HL-60 (cell line): ENCODE results near the gene SLC27A1.

Experiments used
- POLR2AphosphoS5 ChIP-seq: IDR thresholded peaks from 2 replicates; pipeline ENCODE4 v1.6.1; 2012; ENCODE audit warnings: low read depth
- SPI1 ChIP-seq: IDR thresholded peaks from 2 replicates; pipeline ENCODE4 v1.6.1; 2012; ENCODE audit warnings: low read depth, mild to moderate bottlenecking, borderline replicate concordance
- TF ChIP-seq, protein P1 (sequence below): IDR thresholded peaks from one replicate; pipeline ENCODE4 v1.5.1; 2011; ENCODE audit warnings: low read length, control low read depth, inconsistent platforms; ENCODE audit not compliant: insufficient read depth
- TF ChIP-seq, protein P2 (sequence below): IDR thresholded peaks from 2 replicates; pipeline ENCODE4 v1.6.1; 2012; ENCODE audit warnings: low read depth; ENCODE audit not compliant: insufficient replicate concordance

DNA sequence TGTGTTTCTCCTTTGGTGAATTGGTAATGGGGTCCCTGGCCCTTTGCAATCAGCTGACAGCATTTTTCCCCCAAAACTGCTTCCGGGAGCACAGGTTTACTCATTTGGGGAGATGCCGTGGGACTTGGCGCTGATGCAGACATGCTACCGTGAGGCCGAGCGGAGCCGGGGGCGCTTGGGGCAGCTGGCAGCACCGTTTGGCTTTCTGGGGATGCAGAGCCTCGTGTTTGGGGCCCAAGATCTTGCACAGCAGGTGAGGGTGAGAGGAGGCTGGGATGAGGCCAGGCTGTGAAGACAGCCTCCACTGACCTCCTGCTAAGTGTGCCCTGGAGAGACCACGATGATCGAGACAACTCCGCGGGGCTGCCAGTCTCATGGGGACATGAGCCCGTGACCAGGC is 71.7 kb downstream of the SLC27A1 start:
- TF ChIP-seq, protein P1, sequence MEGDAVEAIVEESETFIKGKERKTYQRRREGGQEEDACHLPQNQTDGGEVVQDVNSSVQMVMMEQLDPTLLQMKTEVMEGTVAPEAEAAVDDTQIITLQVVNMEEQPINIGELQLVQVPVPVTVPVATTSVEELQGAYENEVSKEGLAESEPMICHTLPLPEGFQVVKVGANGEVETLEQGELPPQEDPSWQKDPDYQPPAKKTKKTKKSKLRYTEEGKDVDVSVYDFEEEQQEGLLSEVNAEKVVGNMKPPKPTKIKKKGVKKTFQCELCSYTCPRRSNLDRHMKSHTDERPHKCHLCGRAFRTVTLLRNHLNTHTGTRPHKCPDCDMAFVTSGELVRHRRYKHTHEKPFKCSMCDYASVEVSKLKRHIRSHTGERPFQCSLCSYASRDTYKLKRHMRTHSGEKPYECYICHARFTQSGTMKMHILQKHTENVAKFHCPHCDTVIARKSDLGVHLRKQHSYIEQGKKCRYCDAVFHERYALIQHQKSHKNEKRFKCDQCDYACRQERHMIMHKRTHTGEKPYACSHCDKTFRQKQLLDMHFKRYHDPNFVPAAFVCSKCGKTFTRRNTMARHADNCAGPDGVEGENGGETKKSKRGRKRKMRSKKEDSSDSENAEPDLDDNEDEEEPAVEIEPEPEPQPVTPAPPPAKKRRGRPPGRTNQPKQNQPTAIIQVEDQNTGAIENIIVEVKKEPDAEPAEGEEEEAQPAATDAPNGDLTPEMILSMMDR: no peak
- TF ChIP-seq, protein P2, sequence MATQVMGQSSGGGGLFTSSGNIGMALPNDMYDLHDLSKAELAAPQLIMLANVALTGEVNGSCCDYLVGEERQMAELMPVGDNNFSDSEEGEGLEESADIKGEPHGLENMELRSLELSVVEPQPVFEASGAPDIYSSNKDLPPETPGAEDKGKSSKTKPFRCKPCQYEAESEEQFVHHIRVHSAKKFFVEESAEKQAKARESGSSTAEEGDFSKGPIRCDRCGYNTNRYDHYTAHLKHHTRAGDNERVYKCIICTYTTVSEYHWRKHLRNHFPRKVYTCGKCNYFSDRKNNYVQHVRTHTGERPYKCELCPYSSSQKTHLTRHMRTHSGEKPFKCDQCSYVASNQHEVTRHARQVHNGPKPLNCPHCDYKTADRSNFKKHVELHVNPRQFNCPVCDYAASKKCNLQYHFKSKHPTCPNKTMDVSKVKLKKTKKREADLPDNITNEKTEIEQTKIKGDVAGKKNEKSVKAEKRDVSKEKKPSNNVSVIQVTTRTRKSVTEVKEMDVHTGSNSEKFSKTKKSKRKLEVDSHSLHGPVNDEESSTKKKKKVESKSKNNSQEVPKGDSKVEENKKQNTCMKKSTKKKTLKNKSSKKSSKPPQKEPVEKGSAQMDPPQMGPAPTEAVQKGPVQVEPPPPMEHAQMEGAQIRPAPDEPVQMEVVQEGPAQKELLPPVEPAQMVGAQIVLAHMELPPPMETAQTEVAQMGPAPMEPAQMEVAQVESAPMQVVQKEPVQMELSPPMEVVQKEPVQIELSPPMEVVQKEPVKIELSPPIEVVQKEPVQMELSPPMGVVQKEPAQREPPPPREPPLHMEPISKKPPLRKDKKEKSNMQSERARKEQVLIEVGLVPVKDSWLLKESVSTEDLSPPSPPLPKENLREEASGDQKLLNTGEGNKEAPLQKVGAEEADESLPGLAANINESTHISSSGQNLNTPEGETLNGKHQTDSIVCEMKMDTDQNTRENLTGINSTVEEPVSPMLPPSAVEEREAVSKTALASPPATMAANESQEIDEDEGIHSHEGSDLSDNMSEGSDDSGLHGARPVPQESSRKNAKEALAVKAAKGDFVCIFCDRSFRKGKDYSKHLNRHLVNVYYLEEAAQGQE: no peak
- no peak for TF ChIP-seq POLR2AphosphoS5
- no peak for TF ChIP-seq SPI1
